ENCODE results near the gene SMIM3.
"Not testable (repeated sequence)": the region's sequence is repeated elsewhere in the genome, so short reads cannot be mapped to it uniquely, and the experiment has no call there.

Gene SMIM3

DNA sequence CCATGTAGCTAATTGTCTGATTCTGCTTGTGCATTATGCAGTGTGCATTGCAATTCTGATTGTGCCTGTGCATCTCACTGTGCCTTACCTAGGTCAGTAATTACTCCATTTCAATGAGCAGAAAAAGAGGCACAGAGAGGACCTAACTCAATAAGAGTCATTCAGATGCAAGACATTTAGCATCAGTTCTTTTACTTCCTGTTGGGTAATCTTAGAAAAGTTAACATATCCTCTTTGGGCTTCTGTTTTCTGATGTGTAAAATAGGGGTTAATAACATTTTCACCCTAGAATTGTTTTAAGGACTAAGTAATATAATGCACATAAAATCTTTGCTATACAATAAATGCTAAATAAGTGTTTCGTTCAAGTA is 12.8 kb upstream of the SMIM3 start:
- DNase-seq = peak; percentile 35

DNA sequence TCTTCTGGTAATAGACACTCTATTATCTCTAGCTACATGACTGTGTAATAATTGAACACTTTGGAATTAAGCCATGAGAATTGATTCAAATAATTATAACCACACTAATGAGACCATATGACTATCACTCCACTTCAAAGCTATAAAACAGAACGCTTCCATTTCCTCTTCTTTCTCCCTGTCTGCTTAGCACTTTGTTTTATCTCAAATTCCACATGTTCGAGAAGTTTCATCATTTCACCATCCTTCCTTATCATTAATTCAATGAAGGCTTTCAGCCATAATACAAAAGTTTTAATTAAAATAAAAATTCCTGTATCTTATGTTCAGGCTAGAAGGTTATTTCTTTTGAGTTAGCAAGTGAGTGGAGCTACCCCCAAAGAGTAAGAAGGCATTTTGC is 12.3 kb upstream of the SMIM3 start:
- DNase-seq = no peak

DNA sequence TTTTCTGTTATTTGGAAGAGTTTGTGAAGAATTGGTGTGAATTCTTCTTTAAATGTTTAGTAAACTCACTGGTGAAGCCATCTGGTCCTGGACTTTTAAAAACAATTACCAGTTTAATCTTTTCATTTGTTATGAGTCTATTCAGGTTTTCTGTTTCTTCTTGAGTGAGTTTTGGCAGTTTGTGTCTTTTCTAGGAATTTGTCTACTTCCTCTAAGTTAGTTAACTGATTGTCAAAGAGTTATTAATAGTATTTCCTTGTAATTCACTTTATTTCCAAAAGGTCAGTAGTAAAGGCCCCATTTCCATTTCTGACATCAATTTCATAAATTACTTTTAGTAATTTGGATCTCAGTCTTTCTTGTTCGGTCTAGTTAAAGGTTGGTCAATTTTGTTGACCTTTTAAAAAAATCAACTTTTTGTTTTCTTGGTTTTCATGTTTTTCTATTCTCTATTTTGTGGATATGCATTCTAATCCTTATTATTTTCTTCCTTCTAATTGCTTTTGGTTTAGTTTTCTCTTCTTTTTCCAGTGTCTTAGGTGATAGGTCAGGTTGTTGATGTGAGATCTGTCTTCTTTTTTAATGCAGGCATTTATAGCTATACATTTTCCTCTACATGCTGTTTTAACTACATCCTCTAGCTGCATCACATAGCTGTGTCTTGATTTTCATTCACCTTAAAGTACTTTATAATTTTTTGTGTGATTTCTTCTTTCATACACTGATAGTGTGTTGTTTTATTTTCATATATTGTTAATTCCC is 7.3 kb upstream of the SMIM3 start:
- no peak for DNase-seq

DNA sequence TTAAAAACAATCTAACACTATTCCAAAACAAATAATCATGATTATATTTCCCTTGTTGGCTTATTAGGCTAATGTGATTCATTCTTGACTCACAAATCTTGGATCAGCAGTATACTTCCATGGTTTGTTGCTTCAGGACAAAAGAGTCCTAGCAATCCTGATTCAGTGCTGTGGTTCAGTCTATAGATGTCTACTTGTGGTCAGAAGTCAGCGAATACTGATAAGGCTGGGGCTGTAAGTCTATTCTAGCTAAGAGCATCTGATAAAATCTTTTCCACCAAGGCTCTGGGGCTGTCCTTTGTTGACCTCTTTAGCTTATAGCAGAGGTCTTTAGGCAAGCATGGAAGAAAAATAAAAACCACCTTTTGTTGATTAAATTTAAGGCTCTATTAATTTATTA is 4.4 kb upstream of the SMIM3 start:
- DNase-seq = no peak

DNA sequence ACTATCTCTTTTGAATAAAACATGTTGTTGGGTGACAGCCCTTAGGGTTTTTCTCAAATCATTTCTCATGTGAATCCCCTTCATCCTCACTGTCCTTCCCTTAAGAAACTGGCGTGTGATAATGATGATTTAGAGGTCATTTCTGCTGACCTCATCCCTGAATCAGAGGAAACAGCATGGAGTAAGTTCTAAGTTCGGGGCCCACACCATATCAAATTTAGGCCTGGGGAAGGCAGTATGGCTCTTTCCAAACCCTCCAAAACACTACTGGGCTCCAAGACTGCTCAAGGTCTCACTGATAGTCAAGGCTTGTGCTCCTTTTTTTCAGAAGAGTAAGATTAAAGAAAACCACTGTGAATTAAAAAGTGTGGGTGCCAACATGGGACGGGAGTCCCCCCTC is 872 bp upstream of the SMIM3 start:
- DNase-seq = no peak

DNA sequence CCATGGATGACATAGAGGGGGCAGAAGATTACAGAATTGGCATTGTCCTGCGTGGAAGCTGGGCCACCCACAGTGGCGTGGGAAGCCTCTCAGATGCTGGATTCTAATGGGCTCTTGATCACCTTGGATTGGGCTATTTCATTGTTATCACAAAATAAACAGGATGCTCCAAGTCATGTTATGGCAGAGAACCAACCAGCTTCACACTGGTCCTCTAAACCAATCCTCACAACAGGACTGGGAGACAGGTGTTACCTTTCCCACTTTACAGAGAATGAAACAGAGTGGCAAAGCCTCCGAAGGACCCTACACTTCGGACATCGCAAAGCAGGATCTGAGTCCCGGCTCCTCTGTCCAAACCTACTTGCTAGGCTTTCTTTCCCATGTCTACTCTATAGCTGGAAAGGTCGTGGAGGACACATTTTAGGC is 455 bp upstream of the SMIM3 start:
- DNase-seq = no peak

DNA sequence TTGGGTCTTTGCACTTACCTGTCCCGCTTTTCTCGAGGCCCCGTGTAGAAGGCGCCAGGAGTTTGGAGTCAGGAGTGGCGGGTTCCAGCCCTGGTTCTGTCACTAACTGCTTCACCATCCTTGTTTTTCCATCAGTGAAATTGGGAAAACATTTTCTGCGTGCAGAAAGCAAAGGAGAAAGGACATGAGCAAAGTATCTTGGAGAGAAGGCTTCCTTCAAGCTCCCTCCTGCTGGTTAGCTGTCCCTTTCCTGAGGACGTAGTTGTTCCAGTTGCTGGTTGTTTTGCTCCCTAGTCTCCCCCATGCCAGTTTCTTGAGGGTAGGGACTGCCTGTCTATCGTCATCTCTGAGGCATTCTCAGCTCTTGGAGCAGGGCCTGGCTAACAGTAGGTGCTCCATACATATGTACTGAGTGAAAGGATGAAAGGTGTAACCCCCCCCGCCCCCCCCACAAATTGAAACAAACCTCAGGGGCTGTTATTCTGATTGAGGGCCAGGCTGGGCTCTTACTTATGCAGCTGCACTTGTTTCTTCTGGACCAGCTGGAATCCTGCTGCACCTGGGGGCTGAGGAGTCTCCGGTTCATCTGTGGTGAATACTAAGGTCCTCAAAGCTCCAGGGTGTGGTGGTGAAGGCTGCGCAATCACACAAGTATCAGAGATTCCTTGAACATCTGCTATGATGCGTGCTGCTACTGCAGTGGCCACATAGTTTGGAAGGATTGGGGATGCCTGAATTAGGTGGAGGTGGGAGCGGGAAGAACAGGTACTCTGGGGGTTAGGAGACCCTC is 1.0 kb downstream of the SMIM3 start:
- no peak for DNase-seq

DNA sequence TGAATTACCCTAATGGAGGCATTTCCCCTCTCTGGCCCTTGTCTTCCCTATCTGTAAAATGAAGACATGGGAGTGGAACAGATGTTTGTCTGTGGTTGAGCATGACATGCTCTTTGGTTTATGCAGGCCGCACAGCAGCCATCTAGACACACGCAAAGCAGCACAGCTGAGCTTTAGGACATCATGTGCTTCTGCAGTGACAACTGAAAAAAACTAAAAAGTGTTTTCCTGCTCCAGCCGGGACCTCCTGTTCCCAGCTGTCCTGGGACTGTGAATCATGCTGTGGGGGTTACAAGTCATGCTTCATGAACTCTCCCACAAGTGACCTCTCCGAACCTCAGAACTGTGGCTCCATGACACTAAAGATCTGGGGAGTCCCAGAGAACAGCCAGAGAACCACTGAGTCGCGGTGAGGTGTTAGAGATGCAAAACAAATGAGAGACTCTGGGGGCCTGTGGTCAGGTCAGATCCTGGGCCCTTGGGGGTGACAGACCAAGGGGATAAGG is 1.7 kb downstream of the SMIM3 start:
- DNase-seq = peak; percentile 35

DNA sequence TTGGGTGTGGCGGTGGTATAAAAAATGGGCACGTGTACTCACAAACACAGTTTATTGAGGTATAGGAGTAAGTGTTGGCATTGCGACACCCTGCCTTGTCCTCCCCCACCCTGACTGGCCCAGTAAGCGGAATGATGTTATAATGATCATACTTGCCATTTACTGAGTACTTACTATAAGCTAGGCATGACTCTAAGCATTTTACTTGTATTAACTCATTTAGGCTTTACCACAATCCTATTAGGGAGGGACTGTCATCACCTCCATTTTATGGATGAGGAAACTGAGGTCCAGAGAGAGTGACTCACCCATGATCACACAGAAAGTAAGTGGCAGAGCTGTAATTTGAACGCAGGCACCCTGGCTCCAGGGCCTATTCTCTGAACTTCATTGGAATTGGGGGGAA is 2.3 kb downstream of the SMIM3 start:
- no peak for DNase-seq

DNA sequence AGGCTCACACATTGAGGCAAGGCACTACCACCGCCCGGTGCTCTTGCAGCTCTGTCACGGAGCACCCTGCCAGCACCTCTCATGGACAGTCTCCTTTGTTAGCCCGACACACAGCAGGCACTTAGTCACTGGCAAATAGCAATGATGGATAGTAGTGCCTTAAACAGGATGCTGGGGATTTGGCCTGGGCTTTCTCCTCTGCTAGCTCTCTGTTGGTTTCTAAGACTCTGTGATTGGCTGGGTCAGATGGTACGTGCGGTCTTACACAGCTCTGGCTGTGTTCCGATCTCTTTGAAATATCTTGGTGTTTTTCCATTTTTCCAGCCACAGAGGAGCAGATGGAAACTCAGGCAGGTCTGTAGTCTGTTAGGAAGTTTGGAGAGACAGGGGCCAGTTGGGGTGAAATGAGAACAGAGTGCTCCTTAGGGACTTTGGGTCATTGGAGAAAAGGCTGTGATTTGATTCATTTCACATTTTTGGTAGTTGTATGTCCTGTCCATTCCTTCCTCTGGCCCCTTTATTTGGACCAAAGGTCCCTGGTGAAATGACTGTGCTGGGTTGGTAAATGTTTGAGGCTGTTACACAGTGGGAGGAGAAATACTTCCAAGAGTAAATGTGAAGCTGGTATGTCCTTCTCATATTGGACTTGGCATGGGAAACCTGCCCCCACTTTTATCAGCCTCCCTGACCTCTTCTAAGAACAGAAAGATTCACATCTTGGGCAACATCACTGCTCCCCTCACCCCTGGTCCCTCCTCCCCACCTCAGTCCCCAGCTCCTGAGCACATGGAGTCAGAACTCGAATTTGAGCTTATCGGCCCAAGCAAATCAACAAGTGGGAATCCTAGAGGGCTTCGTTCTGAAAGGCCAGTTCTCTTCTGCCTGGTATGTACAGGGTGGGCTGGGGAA is 3.4 kb downstream of the SMIM3 start:
- no peak for DNase-seq

DNA sequence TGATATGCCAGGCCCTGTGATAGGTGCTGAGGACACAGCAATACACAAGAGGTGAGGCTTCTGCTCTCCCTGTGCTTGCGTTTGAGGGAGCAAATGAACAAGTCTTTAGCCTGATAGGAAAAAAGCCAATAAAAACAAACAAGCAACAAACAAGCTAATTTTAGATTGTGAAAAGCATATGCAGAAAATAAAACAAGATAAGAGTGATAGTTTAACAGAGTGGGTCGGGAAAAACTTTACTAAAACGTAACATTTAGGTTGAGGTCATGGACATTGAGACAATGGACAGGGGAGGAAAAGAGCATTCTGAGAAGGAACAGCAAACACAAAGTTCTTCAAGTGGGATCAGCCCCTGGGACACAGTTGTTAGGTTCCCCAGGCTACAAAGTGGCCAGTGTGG is 4.3 kb downstream of the SMIM3 start:
- DNase-seq = no peak

DNA sequence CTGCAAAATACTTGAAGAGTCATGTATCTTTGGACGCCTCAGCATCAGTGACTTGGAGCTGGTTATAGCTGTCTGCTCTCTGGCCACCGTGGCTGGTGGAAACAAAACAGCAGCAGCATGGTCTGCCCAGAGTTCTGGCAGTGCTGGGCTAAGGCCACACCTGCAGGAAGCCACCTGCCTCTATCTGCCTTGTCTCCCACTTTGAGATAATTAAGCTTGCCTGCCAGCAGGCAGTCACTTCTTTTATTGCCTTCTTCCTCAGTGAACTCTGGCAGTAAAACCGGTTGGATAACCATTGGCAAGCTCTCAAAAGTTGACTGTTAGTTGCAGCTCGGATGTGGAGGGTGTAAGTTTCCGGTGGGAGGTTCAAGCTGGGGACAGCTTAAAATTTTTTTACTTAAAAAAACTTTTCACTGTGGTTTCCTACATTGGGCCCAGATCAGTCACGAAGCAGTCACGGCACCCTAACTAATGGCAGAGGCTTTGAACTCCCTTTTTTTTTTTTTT is 4.9 kb downstream of the SMIM3 start:
- DNase-seq = peak; percentile 87

DNA sequence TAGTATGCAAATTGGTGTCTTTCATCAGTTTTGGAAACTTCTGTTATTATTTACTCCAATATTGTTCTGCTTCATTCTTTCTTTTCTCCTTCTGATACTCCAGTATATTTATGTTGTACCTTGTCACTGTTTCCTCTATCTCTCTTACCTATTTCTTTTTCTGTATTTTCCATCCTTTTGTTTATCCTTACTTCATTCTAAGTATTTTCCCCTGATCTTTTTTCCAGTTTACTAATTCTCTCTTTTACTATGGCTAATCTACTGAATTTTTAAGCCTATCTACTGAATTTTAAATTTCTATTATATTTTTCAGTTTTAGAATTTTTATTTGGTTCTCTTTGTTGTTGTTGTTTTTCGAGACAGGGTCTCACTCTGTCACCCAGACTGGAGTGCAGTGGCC is 7.4 kb downstream of the SMIM3 start:
- no peak for DNase-seq

DNA sequence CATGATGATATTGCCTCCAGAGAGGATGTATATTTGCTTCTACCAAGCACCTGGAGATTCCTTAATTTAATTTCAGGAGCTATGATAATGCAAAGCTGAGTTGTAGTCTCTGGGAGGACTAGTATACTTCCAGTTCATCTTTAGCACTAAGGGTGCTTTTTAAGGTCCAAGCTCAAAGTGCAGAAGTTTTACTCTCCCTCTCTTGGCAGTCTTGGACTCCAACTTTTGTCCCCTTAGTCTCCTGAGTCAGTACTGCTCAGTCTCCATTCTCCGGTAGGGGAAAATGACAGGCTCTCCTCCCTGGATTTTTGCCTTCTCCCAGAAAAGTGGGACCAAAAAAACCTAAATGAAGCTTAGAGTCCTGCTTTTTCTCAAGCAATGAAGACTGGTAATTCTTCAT is 8.3 kb downstream of the SMIM3 start:
- no peak for DNase-seq

DNA sequence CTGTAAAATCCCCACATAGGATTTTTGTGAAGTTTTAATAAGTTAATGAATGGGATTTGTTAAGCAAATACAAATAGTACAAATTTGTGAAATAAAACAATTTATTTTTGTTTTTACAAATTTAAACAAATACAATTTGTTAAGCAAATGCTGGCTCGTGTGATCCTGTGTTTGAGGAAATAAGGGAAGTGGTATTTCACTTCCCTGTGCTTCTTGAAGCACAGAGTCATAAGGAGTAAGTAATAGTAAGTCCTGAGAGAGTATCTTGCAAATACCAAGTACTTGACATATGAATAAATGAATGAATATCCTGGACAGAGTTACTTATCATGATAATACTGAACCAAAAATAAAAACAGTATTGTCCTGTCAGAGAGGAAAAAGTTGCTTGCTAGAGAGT is 9.1 kb downstream of the SMIM3 start:
- peak; percentile 37 for DNase-seq

DNA sequence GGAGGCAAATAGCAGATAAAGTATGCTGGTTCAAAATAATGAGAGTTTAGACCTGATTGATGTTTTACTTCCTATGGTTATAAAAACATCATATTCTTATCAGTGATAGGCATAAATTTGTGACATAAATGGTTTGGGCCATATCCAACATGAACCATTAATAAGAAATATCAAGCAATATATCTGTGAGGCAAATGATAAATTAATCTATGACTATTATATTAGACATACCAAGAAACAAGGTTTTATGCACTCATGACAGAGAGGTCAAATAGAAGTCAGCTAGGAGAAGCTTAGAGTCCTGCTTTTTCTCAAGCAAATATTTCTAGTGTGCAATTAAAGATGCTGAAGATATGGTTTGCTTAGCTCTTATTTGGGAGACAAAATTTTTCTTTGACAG is 10.4 kb downstream of the SMIM3 start:
- no peak for DNase-seq

DNA sequence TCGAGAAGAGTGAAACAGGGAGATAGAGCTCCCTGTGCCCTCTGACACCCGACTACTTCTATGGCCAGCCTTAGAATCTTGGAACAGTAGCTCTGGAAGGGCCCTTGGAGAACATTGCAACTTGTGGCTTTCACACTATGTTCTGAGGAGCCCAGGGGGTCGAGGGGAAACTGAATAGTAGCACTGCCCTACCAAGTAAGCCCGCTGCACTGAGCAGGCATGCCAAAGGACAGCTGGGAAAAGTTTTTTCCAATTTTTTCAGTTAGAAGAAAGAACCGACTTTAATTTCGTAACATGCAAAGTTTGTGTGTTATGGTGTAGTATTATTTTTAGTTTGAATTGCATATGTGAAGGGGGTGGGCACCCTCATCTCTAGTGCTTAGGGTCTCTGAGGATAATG is 10.9 kb downstream of the SMIM3 start:
- no peak for DNase-seq

DNA sequence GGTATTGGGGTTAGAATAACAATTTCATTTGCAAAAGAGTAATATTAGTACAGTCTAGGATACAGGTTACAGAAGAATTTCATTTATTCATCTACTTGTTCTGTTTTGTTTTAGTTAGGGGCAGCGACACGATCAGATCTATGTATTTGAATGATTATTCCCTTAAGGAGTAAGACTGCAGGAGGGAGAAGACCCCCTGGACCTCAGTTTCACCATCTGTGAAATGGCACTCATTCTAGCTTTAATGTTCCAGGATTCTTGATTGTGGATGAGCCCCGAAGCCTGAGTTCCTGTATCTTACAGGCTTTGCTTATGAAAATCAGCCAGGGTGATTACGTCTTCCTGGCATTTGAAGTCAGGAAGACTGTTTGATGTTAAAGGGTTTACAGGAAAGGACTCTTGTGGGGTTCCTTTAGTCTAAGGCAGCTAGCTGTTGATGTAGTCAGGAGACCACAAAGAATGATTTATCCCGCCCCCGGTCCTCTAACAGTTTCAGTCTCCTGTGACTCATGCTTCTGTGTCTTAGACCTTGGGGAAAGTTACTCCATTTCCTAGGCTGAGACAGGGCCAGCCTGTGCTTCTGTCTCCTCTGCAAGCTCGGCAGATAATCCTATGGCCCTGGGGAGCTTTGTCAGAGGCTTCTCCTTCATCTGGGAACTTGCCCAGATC is 11.5 kb downstream of the SMIM3 start:
- peak; percentile 91 for DNase-seq

DNA sequence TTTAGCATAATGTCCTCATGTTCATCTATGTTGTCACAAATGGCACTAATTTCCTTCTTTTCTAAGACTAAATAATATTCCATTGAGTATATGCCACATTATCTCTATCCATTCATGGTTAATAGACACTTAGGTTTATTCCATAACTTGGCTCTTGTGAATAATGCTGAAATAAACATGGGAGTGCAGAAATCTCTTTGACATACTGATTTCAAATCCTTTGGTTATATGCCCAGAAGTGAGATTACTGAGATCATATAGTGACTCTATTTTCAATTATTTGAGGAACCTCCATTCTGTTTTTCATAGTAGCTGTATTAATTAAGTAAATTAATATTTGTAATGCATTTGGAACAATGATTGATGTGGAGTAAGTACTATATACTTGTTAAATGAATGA is 13.0 kb downstream of the SMIM3 start:
- no peak for DNase-seq

DNA sequence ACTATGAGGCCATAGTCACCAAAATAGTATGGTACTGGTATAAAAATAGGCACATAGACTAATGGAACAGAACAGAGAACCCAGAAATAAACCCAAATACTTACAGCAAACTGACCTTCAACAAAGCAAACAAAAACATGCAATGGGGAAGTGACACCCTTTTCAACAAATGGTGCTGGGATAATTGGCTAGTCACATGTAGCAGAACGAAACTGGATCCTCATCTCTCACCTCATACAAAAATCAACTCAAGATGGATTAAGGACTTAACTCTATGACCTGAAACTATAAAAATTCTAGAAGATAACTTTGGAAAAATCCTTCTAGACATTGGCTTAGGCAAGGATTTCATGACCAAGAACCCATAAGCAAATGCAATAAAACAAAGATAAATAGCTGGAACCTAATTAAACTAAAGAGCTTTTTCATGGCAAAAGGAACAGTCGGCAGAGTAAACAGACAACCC is 14.9 kb downstream of the SMIM3 start:
- DNase-seq = not testable (repeated sequence)

DNA sequence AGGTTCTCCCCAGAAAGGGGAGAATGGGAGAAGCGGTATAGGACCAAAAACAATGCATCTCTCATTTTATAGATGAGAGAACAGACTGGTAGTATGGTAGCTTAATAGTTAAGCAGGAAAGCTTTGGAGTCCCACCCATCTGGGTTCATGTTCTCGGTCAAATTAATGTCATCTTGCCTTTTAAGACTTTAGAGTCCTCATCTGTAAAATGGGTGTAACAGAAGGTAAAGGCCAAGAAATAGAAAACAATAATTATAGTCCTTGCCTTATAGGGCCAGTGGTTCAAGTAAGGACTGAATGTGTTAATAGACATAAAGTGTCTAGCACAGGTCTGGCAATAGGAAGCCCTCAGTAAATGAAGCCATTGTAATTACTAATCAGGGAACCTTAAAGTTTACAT is 16.4 kb downstream of the SMIM3 start:
- no peak for DNase-seq

DNA sequence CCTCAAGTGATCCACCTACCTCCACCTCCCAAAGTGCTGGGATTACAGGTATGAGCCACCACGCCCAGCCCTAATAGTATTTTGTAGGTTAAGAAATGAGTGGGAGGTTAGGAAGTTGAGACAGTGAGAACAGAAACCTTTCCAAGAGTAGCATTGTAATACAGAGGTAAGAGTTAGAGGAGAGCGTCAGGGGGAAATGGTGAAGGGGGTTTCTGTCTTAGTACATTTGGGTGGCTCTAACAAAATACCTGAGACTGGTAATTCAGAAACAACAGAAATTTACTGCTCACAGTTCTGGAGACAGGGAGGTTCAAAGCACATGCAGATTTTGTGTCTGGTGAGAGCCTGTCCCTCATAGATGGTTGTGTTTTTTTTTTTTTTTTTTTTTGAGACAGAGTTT is 18.8 kb downstream of the SMIM3 start:
- no peak for DNase-seq

All from SIG-M5 (cell line).